Keratinocyte (primary cell): Measurements from ENCODE around the gene OSTN. TPM values are rescaled to one million over a fixed set of nuclear protein-coding genes. Genes with fewer than 3 reads are reported as not detected.

ENCODE experiments used
- DNase-seq: peaks from one replicate; pipeline ENCODE4 v3.0.0-alpha.2; 2011; ENCODE audit warnings: low read depth, missing footprints, low spot score
- FAIRE-seq: peaks from 2 replicates; lab custom pipeline; 2011; peaks lifted over from hg19 to GRCh38; lab: Jason Lieb, UNC
- H2AFZ ChIP-seq: 2 replicates; pipeline ENCODE4 v1.6.0; 2012; ENCODE audit warnings: low read length, control low read depth, inconsistent platforms; ENCODE audit not compliant: control insufficient read depth
- H3K27ac ChIP-seq: 2 replicates; pipeline ENCODE4 v1.5.1; 2011; ENCODE audit warnings: low read length; ENCODE audit not compliant: control insufficient read depth, insufficient read depth
- H3K27me3 ChIP-seq: 3 replicates; pipeline ENCODE4 v1.6.0; 2011; ENCODE audit warnings: low read length; ENCODE audit not compliant: control insufficient read depth, insufficient read depth; ENCODE audit errors: extremely low read depth
- H3K36me3 ChIP-seq, 2 experiments: 2 replicates in 1 of 2; 3 replicates in 1 of 2; pipeline ENCODE4 v1.5.1; 2011; ENCODE audit warnings: low read length in 2 of 2, mild to moderate bottlenecking in 1 of 2; ENCODE audit not compliant: control insufficient read depth in 2 of 2, insufficient read depth in 2 of 2; ENCODE audit errors: extremely low read depth in 1 of 2
- H3K4me1 ChIP-seq: 3 replicates; pipeline ENCODE4 v1.5.1; 2011; ENCODE audit warnings: low read length; ENCODE audit not compliant: control insufficient read depth, insufficient read depth; ENCODE audit errors: extremely low read depth
- H3K4me2 ChIP-seq: 3 replicates; pipeline ENCODE4 v1.6.0; 2011; ENCODE audit warnings: low read depth, low read length; ENCODE audit not compliant: control insufficient read depth, insufficient read depth; ENCODE audit errors: extremely low read depth
- H3K4me3 ChIP-seq, 3 experiments: fragments of 200-600 bp in 1 of 3; sonication (generic) in 1 of 3; 2 replicates in 2 of 3; 3 replicates in 1 of 3; pipeline ENCODE4 v1.5.1; 2011 to 2016; ENCODE audit warnings: low read length in 3 of 3, mild to moderate bottlenecking in 3 of 3, control low read depth in 2 of 3, inconsistent platforms in 1 of 3, low read depth in 1 of 3, mixed read lengths in 1 of 3, mixed run types in 1 of 3, moderate library complexity in 1 of 3; ENCODE audit not compliant: control insufficient read depth in 2 of 3, insufficient read depth in 2 of 3; ENCODE audit errors: extremely low read depth in 1 of 3
- H3K79me2 ChIP-seq: 2 replicates; pipeline ENCODE4 v1.6.0; 2012; ENCODE audit warnings: low read length; ENCODE audit not compliant: control insufficient read depth, insufficient read depth
- H3K9ac ChIP-seq: 3 replicates; pipeline ENCODE4 v1.6.0; 2011; ENCODE audit warnings: low read length; ENCODE audit not compliant: control insufficient read depth, insufficient read depth; ENCODE audit errors: extremely low read depth
- H3K9me1 ChIP-seq: 3 replicates; pipeline ENCODE4 v1.6.0; 2011; ENCODE audit warnings: low read length; ENCODE audit not compliant: control insufficient read depth, insufficient read depth; ENCODE audit errors: extremely low read depth
- H3K9me3 ChIP-seq: 2 replicates; pipeline ENCODE4 v1.5.1; 2012; ENCODE audit warnings: low read depth, low read length; ENCODE audit not compliant: control insufficient read depth
- H4K20me1 ChIP-seq: 3 replicates; pipeline ENCODE4 v1.6.0; 2011; ENCODE audit warnings: low read length; ENCODE audit not compliant: control insufficient read depth, insufficient read depth; ENCODE audit errors: extremely low read depth
- EZH2 ChIP-seq: IDR thresholded peaks from one replicate; pipeline ENCODE4 v1.6.1; 2012; ENCODE audit warnings: inconsistent platforms, mild to moderate bottlenecking, low read length, moderate library complexity
- dilution Hi-C: fragments of 300-500 bp; cut with MboI; formaldehyde crosslinking; loops from one replicate; pipeline ENCODE4 v1.7.0; 2020; ENCODE audit warnings: low sequenced_read_pairs; ENCODE audit not compliant: extremely low pct_ligation_motif_present
- polyA plus RNA-seq, 5 experiments: library from polyadenylated mRNA; depleted of rRNA in 3 of 5; stranded (reverse) in 3 of 5; stranded (forward) in 1 of 5; unstranded in 1 of 5; fragments of >200 nt; gene quantifications; 1 replicate in 1 of 5; 2 replicates in 3 of 5; 3 replicates in 1 of 5; pipeline versions ENCODE4 v1.2.1 to v1.2.3, GENCODE V29; 2011 to 2012; ENCODE audit warnings: missing spikeins in 2 of 5, low read depth in 1 of 5, low replicate concordance in 1 of 5
- TF ChIP-seq, protein P1 (sequence below), 3 experiments: IDR thresholded peaks in 1 of 3; conservative IDR thresholded peaks in 1 of 3; optimal IDR thresholded peaks in 1 of 3; 2 replicates in 2 of 3; 3 replicates in 1 of 3; pipeline versions ENCODE3 to v1.5.1; 2011; ENCODE audit warnings: low read length in 3 of 3, mild to moderate bottlenecking in 3 of 3, moderate library complexity in 2 of 3, control low read depth in 1 of 3, inconsistent platforms in 1 of 3; ENCODE audit not compliant: insufficient read depth in 2 of 3; ENCODE audit errors: extremely low read depth in 1 of 3

The OSTN gene
- polyA plus RNA-seq, 1 donor (not counting 4 experiments of a cell fraction or from before 2014, with no cell fraction given): not detected

DNA sequence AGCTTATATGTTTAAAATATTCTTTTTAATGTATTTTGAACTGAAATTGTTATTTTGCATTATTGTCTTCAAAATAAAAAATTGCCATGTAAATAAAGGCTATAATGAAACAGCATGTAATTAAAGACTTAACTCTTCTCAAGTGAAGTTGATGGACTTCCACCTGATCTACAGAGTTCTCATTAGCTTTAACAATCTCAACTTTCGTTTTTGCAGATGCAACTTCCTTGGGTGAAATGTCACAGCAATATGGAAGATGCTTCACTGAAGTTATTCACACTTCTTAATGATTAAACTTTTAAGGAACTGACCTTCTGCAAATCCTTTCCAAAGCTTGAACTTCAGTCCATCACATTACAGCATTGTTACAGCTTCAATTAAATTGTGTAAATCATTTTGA is 63.6 kb downstream of the OSTN start:
- Histone ChIP-seq H3K9me3 (no peaks in the 10 kb centered on the region), H2AFZ (no peak overlapping the region), H3K27me3 (no peaks in the 10 kb centered on the region), H3K9me1 (no peaks in the 10 kb centered on the region), H3K4me1 (no peaks in the 10 kb centered on the region), H3K27ac (no peak overlapping the region), H4K20me1 (no peaks in the 10 kb centered on the region), H3K9ac (no peak overlapping the region), H3K36me3 (no peaks in the 10 kb centered on the region), H3K79me2 (no peaks in the 10 kb centered on the region), H3K4me3 (no peak overlapping the region), H3K4me2 (no peak overlapping the region)
- dilution Hi-C loops: no loop called here
- TF ChIP-seq, protein P1, sequence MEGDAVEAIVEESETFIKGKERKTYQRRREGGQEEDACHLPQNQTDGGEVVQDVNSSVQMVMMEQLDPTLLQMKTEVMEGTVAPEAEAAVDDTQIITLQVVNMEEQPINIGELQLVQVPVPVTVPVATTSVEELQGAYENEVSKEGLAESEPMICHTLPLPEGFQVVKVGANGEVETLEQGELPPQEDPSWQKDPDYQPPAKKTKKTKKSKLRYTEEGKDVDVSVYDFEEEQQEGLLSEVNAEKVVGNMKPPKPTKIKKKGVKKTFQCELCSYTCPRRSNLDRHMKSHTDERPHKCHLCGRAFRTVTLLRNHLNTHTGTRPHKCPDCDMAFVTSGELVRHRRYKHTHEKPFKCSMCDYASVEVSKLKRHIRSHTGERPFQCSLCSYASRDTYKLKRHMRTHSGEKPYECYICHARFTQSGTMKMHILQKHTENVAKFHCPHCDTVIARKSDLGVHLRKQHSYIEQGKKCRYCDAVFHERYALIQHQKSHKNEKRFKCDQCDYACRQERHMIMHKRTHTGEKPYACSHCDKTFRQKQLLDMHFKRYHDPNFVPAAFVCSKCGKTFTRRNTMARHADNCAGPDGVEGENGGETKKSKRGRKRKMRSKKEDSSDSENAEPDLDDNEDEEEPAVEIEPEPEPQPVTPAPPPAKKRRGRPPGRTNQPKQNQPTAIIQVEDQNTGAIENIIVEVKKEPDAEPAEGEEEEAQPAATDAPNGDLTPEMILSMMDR (optimal IDR thresholded peaks at IDR 0.05 in 1 of 3, IDR thresholded peaks at IDR 0.05 in 1 of 3, conservative IDR thresholded peaks at IDR 0.05 in 1 of 3; ENCODE audit: extremely low read depth in 1 of 3, insufficient read depth in 2 of 3, low read length in 3 of 3): no peak
- DNase-seq (no peak), FAIRE-seq (no peak)

DNA sequence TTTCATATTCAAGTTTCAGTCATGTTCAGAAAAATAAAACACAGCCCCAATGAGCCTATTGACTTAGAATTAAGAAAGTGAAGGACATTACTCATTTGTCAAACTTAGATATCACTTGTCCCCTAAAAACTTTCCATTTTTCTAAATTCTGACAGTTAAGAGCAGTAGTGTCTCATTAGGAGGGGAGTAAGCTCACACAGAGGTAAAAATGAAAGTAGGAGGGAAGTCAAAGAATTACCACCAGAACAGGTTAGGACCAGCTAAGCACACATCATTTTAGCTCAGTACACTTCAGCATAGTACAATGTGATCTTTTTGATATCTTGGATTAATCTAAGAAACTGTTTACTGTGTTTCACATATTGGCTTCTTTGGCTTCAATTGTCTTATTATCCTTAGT is 64.3 kb downstream of the OSTN start:
- no peak for TF ChIP-seq EZH2
- TF ChIP-seq, protein P1 (optimal IDR thresholded peaks at IDR 0.05 in 1 of 3, IDR thresholded peaks at IDR 0.05 in 1 of 3, conservative IDR thresholded peaks at IDR 0.05 in 1 of 3; ENCODE audit: extremely low read depth in 1 of 3, insufficient read depth in 2 of 3, low read length in 3 of 3): no peak
- no peak overlapping the region for H3K4me3 ChIP-seq
- no peak overlapping the region for H3K9ac ChIP-seq
- no peak for FAIRE-seq
- H3K4me2 ChIP-seq: no peak overlapping the region
- no peaks in the 10 kb centered on the region for H3K79me2 ChIP-seq
- H2AFZ ChIP-seq: no peak overlapping the region
- no peaks in the 10 kb centered on the region for H4K20me1 ChIP-seq
- H3K4me1 ChIP-seq: no peaks in the 10 kb centered on the region
- H3K9me1 ChIP-seq: no peaks in the 10 kb centered on the region
- H3K36me3 ChIP-seq: no peaks in the 10 kb centered on the region
- dilution Hi-C loops: no loop called here
- no peak for DNase-seq
- no peaks in the 10 kb centered on the region for H3K9me3 ChIP-seq
- H3K27me3 ChIP-seq: no peaks in the 10 kb centered on the region
- no peak overlapping the region for H3K27ac ChIP-seq
